Measurements from ENCODE around the gene PIK3CG.

GRCh38 chr7:106952001-106952657 lies 87.0 kb downstream of the PIK3CG start:
- TF ChIP-seq EZH2 (IDR thresholded peaks at IDR 0.05; ENCODE audit: borderline replicate concordance, insufficient read depth, low read depth, low read length, poor library complexity, severe bottlenecking): no peak
- no peak for TF ChIP-seq CTCF (IDR thresholded peaks at IDR 0.05)

All from B cell (primary cell).